HepG2 (cell line): ENCODE data around the gene CEP164. TPM values are rescaled to one million over a fixed set of nuclear protein-coding genes. Genes with fewer than 3 reads are reported as not detected.

Source experiments
- BRD4 ChIP-seq: sonication (generic); formaldehyde crosslinking; IDR thresholded peaks from 2 replicates; pipeline ENCODE4 v1.4.0; 2020; ENCODE audit warnings: missing genetic modification reagents
- FIP1L1 ChIP-seq: fragments of 200-400 bp; formaldehyde crosslinking; IDR thresholded peaks from 2 replicates; pipeline ENCODE4 v1.6.1; 2018; ENCODE audit warnings: low read depth, mild to moderate bottlenecking, low read length, moderate library complexity, borderline replicate concordance; ENCODE audit not compliant: insufficient read depth
- GABPA ChIP-seq, 2 experiments: IDR thresholded peaks; 2 replicates each; pipeline ENCODE4 v1.6.1; 2011 to 2016; ENCODE audit warnings: low read depth in 2 of 2, low read length in 1 of 2, missing biosample characterization in 1 of 2, missing genetic modification characterization in 1 of 2
- GFI1 ChIP-seq: sonication (generic); formaldehyde crosslinking; IDR thresholded peaks from 2 replicates; pipeline ENCODE4 v1.5.0; 2020; ENCODE audit warnings: missing genetic modification reagents, mild to moderate bottlenecking, borderline replicate concordance
- MED8 ChIP-seq: sonication (generic); formaldehyde crosslinking; IDR thresholded peaks from 2 replicates; pipeline ENCODE4 v1.8.1; 2023; ENCODE audit warnings: mild to moderate bottlenecking, missing genetic modification reagents; ENCODE audit not compliant: insufficient replicate concordance
- TCF12 ChIP-seq, 2 experiments: fragments of 450-650 bp in 1 of 2; sonication (generic) in 1 of 2; formaldehyde crosslinking in 1 of 2; IDR thresholded peaks; 2 replicates each; pipeline versions ENCODE4 v1.6.1 to v1.8.0; 2017 to 2022; ENCODE audit warnings: antibody characterized with exemption in 1 of 2, mild to moderate bottlenecking in 1 of 2, missing genetic modification reagents in 1 of 2, moderate library complexity in 1 of 2
- ZNF614 ChIP-seq: IDR thresholded peaks from 2 replicates; pipeline ENCODE4 v1.6.1; 2018; ENCODE audit warnings: missing biosample characterization, missing genetic modification reagents, inconsistent platforms, borderline replicate concordance
- ZNF850 ChIP-seq: sonication (generic); formaldehyde crosslinking; conservative IDR thresholded peaks from 2 replicates; pipeline ENCODE4 v1.9.0; 2021; ENCODE audit warnings: mild to moderate bottlenecking, missing genetic modification reagents
- polyA plus RNA-seq, 8 experiments: library from polyadenylated mRNA; depleted of rRNA in 3 of 8; stranded (reverse) in 7 of 8; unstranded in 1 of 8; fragments of >200 nt; fragmentation: Illumina TruSeq in 4 of 8; extraction: Trizol in 4 of 8; gene quantifications; 2 replicates each; pipeline versions ENCODE4 v1.2.1 to v1.2.3, GENCODE V29; 2011 to 2016; ENCODE audit warnings: low read depth in 4 of 8, missing spikeins in 1 of 8, mixed read lengths in 1 of 8; ENCODE audit not compliant: insufficient read depth in 1 of 8
- total RNA-seq, 5 experiments: library from RNA; depleted of rRNA; stranded (reverse); fragments of >200 nt; fragmentation: Illumina TruSeq; extraction: Trizol; gene quantifications; 2 replicates each; pipeline ENCODE4 v1.2.3, GENCODE V29; 2016; ENCODE audit warnings: low read depth in 1 of 5
- TF ChIP-seq, protein P1 (sequence below): sonication (generic); formaldehyde crosslinking; IDR thresholded peaks from 2 replicates; pipeline ENCODE4 v1.5.0; 2020; ENCODE audit warnings: mild to moderate bottlenecking, missing genetic modification reagents, borderline replicate concordance
- TF ChIP-seq, protein P2 (sequence below): sonication (generic); IDR thresholded peaks from 2 replicates; pipeline ENCODE4 v1.6.1; 2016; ENCODE audit warnings: low read depth, borderline replicate concordance
- TF ChIP-seq, protein P3 (sequence below): IDR thresholded peaks from 2 replicates; pipeline ENCODE4 v1.6.1; 2018; ENCODE audit warnings: missing genetic modification reagents, mild to moderate bottlenecking, missing compliant biosample characterization

CEP164 gene
- total and polyA plus RNA-seq, 2 of the 13 experiments (the other 11 are each of a cell fraction or from before 2014, with no cell fraction given) = 11.4 to 15.2 TPM

DNA sequence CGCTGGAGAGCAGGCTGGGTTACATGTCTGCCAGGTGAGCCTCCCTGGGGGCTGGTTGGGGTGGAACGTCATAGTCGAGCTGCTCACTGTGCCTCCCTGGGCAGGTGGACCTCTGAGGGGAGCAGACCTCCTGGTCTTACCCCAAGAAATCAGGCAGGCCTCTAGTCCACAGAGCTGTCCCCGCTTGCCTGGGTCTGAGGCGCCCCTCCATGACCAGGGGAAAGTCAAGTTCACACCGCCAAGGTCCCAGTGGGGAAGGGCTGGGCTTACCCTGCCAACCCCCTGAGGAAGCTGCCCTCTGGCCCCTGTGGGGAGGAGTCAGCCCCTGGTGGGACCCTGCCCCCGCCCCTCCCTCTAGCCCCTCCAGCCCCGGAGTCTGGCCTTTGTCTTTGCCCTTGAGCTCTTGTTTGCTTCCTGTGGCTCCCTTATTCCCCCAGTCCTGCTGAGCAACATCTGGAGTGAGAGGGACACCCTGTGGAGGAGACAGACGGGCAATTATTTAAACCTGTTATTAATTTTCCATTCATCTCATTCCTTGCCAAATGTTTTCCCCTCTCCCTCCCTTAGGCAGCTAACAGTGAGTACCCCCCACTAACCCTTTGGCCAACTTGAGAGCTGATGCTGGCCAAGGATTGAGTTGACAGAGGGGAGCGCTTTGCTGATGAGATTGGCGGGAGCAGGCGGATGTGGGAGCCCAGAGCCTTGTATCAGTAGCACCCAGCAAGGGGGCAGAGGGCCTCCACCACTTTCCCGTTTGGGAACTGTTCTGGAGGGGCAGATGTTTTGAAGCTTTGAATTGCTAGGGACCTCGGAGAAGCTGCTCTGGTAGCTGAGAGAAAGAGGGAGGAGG, 83.4 kb downstream of the CEP164 start (continued):
- TF ChIP-seq, protein P1, sequence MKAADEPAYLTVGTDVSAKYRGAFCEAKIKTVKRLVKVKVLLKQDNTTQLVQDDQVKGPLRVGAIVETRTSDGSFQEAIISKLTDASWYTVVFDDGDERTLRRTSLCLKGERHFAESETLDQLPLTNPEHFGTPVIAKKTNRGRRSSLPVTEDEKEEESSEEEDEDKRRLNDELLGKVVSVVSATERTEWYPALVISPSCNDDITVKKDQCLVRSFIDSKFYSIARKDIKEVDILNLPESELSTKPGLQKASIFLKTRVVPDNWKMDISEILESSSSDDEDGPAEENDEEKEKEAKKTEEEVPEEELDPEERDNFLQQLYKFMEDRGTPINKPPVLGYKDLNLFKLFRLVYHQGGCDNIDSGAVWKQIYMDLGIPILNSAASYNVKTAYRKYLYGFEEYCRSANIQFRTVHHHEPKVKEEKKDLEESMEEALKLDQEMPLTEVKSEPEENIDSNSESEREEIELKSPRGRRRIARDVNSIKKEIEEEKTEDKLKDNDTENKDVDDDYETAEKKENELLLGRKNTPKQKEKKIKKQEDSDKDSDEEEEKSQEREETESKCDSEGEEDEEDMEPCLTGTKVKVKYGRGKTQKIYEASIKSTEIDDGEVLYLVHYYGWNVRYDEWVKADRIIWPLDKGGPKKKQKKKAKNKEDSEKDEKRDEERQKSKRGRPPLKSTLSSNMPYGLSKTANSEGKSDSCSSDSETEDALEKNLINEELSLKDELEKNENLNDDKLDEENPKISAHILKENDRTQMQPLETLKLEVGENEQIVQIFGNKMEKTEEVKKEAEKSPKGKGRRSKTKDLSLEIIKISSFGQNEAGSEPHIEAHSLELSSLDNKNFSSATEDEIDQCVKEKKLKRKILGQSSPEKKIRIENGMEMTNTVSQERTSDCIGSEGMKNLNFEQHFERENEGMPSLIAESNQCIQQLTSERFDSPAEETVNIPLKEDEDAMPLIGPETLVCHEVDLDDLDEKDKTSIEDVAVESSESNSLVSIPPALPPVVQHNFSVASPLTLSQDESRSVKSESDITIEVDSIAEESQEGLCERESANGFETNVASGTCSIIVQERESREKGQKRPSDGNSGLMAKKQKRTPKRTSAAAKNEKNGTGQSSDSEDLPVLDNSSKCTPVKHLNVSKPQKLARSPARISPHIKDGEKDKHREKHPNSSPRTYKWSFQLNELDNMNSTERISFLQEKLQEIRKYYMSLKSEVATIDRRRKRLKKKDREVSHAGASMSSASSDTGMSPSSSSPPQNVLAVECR (CRISPR knock-in tag) = peak; percentile 56; the same call in 1 of the 2 replicates
- no peak for TF ChIP-seq TCF12 (IDR thresholded peaks at IDR 0.05)
- 0 out of 2 replicates have a peak, but pooled peaks have one; percentile 41 for TF ChIP-seq TCF12 (CRISPR knock-in tag; IDR thresholded peaks at IDR 0.05)
- no peak for TF ChIP-seq ZNF614 (CRISPR knock-in tag)
- no peak for TF ChIP-seq FIP1L1
- TF ChIP-seq, protein P2, sequence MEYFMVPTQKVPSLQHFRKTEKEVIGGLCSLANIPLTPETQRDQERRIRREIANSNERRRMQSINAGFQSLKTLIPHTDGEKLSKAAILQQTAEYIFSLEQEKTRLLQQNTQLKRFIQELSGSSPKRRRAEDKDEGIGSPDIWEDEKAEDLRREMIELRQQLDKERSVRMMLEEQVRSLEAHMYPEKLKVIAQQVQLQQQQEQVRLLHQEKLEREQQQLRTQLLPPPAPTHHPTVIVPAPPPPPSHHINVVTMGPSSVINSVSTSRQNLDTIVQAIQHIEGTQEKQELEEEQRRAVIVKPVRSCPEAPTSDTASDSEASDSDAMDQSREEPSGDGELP = no peak; the same call in 1 of the 2 replicates
- TF ChIP-seq BRD4 (CRISPR knock-in tag) = no peak
- peak; percentile 46 for TF ChIP-seq MED8 (CRISPR knock-in tag)
- TF ChIP-seq GABPA (IDR thresholded peaks at IDR 0.05; ENCODE audit: low read depth, low read length) = no peak
- peak; percentile 42; the same call in 1 of the 2 replicates for TF ChIP-seq GABPA (CRISPR knock-in tag; IDR thresholded peaks at IDR 0.05; ENCODE audit: low read depth)
- TF ChIP-seq ZNF850 (CRISPR knock-in tag) = 0 out of 2 replicates have a peak, but pooled peaks have one; percentile 33
- no peak for TF ChIP-seq GFI1 (CRISPR knock-in tag)
- TF ChIP-seq, protein P3, sequence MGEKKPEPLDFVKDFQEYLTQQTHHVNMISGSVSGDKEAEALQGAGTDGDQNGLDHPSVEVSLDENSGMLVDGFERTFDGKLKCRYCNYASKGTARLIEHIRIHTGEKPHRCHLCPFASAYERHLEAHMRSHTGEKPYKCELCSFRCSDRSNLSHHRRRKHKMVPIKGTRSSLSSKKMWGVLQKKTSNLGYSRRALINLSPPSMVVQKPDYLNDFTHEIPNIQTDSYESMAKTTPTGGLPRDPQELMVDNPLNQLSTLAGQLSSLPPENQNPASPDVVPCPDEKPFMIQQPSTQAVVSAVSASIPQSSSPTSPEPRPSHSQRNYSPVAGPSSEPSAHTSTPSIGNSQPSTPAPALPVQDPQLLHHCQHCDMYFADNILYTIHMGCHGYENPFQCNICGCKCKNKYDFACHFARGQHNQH (CRISPR knock-in tag) = no peak
